KOPT-K1 (cell line): ENCODE data around the gene TMEM94.
"Not testable (repeated sequence)": the region's sequence is repeated elsewhere in the genome, so short reads cannot be mapped to it uniquely, and the experiment has no call there.

Experiments
- H3K27ac ChIP-seq: fragments of 200-600 bp; sonication (generic); 2 replicates; pipeline ENCODE4 v1.5.1; 2016; ENCODE audit warnings: antibody characterized with exemption, mild to moderate bottlenecking, low read depth, low read length; ENCODE audit not compliant: poor library complexity, severe bottlenecking
- H3K36me3 ChIP-seq: fragments of 200-600 bp; sonication (generic); 2 replicates; pipeline ENCODE4 v1.5.1; 2017; ENCODE audit warnings: antibody characterized with exemption, mild to moderate bottlenecking, low read length, moderate library complexity; ENCODE audit not compliant: insufficient read depth
- H3K9me3 ChIP-seq: fragments of 200-600 bp; sonication (generic); 2 replicates; pipeline ENCODE4 v1.5.1; 2017; ENCODE audit warnings: antibody characterized with exemption, low read length, mild to moderate bottlenecking; ENCODE audit not compliant: insufficient read depth, poor library complexity, severe bottlenecking

Gene TMEM94

DNA sequence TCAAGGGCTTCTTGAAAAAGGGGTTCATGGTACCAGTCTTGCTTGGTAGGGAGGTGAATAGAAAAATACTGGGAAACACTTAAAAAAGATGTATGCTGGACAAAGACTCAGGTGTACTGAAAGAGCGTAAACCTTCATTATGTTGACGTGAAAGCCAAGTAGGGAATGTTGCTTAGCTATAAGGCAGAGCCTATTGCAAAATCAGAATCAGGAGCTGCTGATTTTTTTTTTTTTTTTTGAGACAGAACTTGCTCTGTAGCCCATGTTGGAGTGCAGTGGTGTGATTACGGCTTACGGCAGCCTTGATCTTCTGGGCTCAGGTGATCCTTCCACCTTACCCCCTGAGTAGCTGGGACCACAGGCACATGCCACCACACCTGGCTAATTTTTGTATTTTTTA is 3.9 kb downstream of the TMEM94 start:
- Histone ChIP-seq H3K9me3 (no peaks in the 10 kb centered on the region), H3K27ac (no peak overlapping the region), H3K36me3 (no peaks in the 10 kb centered on the region)

DNA sequence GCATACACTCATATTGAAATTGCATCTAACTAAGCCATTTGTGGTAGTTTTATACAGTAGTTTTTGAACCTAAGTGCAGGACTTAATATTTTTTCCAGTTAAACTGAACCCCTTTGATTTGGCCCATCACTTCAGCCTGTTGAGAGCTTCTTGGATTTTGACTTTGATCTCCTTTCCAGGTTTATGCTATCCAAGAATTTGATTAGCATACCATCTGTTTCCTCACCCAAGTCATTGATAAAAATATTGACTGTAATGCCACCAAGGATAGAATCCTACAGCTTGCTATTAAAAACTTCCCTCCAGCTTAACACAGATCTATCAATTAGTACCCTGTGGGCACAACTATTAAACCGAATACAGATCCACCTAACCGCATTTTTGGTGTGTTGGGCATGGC is 7.2 kb downstream of the TMEM94 start:
- no peaks in the 10 kb centered on the region for H3K36me3 ChIP-seq
- no peak overlapping the region for H3K27ac ChIP-seq
- H3K9me3 ChIP-seq: no peaks in the 10 kb centered on the region

DNA sequence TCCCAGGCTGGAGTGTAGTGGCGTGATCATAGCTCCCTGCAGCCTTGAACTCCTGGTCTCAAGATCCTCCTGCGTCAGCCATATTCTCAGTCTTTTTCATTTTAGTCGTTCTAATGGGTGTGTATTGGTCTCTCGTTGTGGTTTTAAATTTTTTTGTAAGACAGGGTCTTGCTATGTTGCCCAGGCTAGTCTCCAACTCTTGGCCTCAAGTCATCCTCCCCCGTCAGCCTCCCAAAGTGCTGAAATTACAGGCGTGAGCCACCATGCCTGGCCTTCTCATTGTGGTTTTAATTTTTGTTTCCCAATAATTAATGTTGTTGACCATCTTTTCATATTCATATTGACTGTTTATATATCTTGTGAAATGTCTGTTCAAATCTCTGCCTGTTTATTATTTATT is 8.6 kb downstream of the TMEM94 start:
- Histone ChIP-seq H3K9me3 (no peaks in the 10 kb centered on the region), H3K36me3 (no peaks in the 10 kb centered on the region)

DNA sequence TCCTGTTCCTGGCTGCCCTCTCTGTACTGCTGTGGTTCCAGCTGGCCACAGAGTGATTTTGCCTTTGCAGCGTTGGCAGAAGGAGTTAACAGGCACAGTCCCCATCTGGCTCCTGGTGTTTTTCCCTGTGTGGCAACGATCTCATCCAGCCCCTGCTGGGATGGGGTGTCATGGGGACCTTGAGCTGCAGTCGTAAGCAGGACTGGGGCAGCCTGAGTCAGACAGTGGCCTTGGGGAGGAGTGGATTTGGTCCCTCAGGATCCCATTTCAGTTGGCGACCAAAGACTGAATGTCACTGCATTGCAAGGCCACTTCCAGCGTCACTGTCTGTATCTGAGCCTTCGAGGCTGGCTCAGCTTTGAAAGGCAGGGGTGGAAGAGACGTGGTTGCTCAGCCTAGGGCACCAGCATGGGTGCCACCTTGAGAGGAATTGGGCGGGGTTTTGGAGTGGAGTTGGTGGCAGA is 11.9 kb downstream of the TMEM94 start:
- Histone ChIP-seq H3K27ac (no peak overlapping the region), H3K36me3 (peaks cover 18% of the 10 kb centered on the region), H3K9me3 (no peaks in the 10 kb centered on the region)

More for the DNA sequence above, 8.6 kb downstream of the TMEM94 start:
- H3K27ac ChIP-seq: no peak overlapping the region

DNA sequence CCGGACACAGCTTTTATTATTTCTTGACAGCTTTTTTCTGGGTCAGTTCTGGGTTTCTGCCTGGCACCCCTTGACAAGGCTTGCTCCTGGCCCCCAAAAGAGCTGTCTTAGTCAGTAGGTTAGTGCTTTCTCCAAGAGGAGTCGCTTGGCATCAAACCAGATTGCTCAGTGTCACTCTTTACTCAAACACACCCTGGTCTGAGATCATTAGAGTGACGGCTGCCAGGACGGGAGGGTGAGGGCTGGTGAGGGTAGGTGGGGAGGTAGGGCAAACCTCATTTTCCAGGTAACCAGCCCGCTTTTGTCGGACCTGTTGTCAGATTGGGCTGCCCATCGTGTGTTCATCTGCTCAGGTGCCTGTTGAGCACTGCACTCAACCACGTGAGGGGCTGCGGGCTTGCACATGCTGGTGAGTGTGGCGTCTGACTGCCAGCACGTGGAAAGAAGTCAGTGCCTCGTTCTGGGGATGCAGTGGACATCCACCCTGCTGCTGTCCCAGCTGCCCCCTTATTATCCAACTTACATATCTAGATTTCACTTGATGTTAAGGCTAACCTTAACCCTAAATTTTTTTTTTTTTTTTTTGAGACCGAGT is 12.4 kb downstream of the TMEM94 start:
- Histone ChIP-seq H3K27ac (no peak overlapping the region), H3K36me3 (peaks cover 24% of the 10 kb centered on the region), H3K9me3 (no peaks in the 10 kb centered on the region)

DNA sequence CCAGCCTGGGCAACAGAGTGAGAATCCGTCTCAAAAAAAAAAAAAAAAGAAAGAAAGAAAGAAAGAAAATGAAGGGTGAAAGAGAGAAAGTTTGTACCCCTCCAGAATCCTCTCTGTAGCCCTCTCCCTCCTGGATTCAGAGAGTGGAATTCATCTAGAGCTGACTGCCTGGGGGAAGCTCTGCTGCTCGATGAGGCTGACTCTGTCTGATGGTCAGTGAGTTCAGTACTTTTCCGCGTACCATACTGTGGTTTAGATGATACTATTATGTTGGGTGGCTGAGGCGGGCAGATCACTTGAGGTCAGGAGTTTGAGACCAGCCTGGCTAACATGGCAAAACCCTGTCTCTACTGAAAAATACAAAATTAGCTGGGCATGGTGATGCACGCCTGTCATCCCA is 14.8 kb downstream of the TMEM94 start:
- no peak overlapping the region for H3K27ac ChIP-seq
- peaks cover 44% of the 10 kb centered on the region for H3K36me3 ChIP-seq
- H3K9me3 ChIP-seq: no peaks in the 10 kb centered on the region

DNA sequence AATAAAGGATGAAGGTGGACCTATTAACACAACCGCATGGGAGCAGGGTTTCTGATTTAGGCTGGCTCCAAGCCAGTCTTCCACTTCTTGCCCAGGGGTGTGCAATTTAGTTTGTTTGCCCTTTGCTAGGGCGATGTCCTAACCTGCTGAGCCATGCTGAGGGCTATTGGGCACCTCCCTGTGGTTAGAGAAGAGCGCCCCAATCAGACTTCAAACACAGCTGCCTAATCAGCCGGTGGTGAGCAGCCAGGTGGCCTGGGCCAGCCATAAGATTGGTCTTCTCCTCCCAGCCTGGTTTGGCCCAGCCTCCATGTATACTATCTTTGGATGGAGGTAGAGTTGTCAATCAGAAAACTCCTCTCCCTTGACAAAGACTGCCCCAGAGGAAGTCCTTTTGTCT is 15.7 kb downstream of the TMEM94 start:
- H3K27ac ChIP-seq: no peak overlapping the region
- H3K36me3 ChIP-seq: peaks cover 52% of the 10 kb centered on the region
- H3K9me3 ChIP-seq: no peaks in the 10 kb centered on the region

DNA sequence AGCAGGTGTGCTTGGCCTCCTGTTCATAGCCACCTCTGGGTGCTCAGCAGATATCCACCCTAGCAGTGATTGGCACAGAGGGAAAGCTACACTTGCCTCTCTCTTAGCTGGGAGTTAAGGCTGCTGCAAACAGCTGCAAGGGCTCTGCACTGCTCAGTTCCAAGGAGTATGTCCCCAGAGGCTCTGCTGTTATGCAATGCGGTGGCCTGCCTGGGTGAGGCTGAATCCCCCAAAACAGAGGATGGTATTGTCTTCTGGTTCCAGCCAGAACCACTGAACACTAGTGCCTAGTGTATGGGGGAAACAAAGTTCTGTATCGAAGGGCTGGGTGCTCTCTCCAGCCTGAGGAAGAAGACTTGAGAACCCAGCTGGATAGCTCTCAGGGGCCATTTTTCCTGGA is 16.8 kb downstream of the TMEM94 start:
- Histone ChIP-seq H3K27ac (no peak overlapping the region), H3K9me3 (no peaks in the 10 kb centered on the region), H3K36me3 (peaks cover 53% of the 10 kb centered on the region)

DNA sequence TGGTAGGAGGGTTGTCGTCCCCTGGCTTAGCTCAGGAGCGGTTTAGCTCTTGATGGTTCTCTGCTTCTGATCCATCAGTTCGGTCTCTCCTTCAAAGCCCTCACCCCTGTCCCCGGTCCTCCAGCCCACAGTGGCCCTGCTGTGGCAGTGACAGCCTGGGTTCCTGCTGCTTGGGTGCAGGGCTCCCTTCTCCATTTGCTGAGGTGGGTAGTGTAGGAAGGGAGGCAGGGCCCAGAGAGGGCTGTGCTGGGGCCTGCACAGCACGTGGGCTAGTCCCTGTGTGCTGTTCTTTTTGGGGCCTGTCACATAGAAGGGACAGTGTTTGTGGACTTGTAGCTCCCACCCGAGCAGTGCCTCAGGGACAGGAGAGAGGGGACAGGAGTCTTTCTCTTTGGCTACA is 18.3 kb downstream of the TMEM94 start:
- no peaks in the 10 kb centered on the region for H3K9me3 ChIP-seq
- H3K36me3 ChIP-seq: peaks cover 54% of the 10 kb centered on the region
- no peak overlapping the region for H3K27ac ChIP-seq

DNA sequence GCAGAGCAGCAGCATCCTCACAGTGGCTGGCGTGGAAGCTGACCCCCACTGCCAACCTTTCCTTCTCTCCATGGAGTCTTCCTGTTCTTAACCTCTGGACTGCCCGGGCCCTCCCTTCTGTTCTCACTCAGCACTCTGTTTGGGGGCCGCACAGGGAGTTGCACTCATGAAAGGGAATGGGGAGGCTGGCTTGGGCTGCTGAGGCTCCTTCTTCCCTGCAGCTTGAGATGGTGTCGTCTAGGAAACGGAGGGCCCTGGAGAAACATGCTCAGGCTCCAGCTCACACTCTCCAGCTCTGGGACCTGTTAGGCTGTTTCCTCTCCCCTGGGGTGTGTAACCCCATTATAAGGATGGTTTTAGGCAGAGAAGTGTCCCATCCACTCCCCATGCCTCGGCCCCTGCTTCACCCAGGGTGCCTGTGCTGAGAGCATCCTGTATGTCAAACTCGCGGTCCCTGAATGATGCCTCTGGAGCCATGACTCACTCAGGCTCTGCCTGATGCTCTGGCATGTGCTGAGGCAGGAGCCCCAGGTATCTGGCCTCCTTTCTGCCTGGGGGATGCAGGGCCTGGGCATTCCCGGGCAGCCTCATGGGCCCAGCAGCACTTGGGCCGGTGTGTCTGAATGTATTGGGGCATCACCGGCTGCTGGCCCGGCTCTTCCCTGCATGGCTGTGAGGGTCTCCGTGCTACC is 18.9 kb downstream of the TMEM94 start:
- Histone ChIP-seq H3K27ac (no peak overlapping the region), H3K9me3 (no peaks in the 10 kb centered on the region), H3K36me3 (peaks cover 58% of the 10 kb centered on the region)

DNA sequence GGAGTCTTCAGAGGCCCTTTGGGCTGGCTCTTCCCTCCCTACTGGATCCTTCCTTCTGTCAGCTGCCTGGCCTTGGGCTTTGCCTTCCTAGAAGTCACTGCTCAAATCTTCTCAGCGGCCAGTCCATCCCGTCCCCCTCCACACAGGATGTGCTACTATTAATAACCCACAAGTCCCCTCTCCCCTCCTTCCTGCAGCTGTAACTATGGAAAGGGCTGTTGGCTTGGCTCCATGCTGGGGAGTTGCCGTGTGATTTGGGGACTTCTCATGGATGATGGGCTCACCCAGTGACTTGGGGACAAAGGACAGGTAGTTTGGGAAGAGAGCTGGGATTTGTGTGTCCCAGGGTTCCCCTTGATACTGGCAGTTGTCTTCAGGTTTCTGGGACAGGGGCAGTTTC is 19.4 kb downstream of the TMEM94 start:
- H3K27ac ChIP-seq: no peak overlapping the region
- H3K36me3 ChIP-seq: peaks cover 61% of the 10 kb centered on the region
- H3K9me3 ChIP-seq: no peaks in the 10 kb centered on the region

DNA sequence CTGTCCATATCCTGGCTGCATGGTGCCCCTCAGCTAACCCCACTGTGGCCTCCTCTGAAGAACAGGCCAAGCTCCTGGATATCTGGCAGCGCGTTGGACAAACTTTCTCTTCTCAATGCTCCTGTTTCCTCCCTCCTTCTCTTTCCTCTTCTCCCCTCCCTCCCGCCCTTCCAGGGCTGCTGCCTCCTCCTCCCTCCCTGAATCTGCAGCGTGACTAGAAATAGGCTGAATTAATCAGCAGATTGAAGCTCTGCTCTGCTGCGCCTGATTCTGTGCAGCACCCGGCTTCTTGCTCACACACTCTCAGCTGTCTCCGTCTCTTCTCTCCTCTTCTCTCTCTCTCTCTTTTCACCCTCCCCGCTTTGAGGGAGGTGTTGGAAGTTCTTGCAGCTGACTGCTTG is 19.8 kb downstream of the TMEM94 start:
- peaks cover 66% of the 10 kb centered on the region for H3K36me3 ChIP-seq
- H3K27ac ChIP-seq: no peak overlapping the region
- H3K9me3 ChIP-seq: no peaks in the 10 kb centered on the region

DNA sequence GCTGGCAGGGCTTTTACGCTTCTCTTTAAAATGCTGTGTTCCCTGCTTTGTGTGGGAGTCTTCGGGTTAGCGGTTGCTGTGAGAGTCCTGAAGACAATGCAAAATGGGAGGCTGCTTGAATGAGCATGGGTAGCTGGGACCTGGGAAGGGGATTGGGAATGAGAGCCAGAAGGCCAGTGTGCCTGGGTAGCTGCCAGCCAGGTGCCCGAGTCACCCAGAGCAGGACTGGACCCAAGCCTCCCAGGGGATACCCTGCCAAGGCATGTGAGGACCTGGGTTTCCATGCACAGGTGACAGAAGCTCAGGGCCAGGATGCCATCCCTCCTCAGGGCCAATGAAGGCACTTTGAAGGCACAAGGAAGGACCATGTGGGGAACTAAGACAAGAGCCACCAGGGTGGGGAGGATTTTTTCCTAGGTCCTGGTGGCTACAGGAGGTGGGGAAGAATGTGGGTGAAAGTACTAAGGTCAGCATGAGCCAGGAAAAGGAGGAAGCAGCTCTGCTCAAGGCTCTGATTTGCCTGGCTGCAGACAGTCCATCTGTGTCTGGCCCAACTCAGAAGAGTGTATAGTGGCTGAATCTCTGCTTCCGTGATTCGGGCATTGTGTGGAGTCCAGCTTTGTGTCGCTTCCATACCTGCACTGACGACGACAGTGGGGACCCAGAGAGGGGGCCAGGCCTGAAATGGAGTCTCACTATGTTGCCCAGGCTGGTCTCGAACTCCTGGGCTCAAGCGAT is 20.5 kb downstream of the TMEM94 start:
- Histone ChIP-seq H3K36me3 (peaks cover 63% of the 10 kb centered on the region), H3K27ac (no peak overlapping the region), H3K9me3 (no peaks in the 10 kb centered on the region)

DNA sequence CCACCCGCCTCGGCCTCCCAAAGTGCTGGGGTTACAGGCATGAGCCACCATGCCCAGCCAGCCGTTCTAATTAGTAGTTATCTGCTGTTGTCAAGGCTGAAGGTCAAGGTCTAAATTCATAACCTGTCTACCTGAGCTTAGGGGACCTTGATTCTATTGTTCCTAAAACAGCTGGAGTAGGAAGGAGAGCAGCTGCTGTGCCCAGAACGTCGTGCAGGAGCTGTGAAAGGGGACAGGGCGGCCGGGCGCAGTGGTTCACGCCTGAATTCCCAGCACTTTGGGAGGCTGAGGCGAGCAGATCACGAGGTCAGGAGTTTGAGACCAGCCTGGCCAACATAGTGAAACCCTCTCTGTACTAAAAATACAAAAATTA is 21.0 kb downstream of the TMEM94 start:
- not testable (repeated sequence) for H3K27ac ChIP-seq, H3K9me3 ChIP-seq
- H3K36me3 ChIP-seq: peaks cover 57% of the 10 kb centered on the region

DNA sequence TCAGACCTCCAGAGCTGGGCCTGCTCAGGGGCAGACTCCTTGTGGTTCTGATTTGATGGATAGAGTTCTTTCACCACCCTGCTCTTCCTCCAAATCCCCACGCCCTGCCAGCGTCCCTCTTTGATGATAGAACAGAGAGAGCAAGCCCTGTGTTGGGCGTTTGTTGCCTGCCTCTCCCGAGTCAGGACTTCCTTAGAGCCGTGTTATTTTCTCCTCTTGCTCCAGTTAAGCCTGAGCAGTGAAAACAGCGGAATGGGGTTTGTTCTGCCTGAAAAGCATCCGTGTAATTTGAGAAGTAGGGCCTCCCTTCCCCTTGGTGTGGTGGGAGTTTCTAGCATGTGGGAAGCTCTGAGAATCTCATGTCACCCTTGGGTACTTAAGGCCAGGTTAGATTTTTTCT is 22.1 kb downstream of the TMEM94 start:
- H3K9me3 ChIP-seq: no peaks in the 10 kb centered on the region
- peaks cover 47% of the 10 kb centered on the region for H3K36me3 ChIP-seq
- no peak overlapping the region for H3K27ac ChIP-seq
